Measurements from ENCODE around the gene FHOD3. TPM values are rescaled to one million over a fixed set of nuclear protein-coding genes. Genes with fewer than 3 reads are reported as not detected.

Gene FHOD3
- total and polyA plus RNA-seq, 2 donors (not counting 1 experiment from before 2014, with no cell fraction given), result not detected

GRCh38 chr18:36648803-36649202 lies 351.3 kb downstream of the FHOD3 start:
- 100% methylated on average over 1 of the region's 3 CpGs for WGBS (ENCODE audit: insufficient coverage)
- ChIA-PET POLR2A (no interaction called here), CTCF (no interaction called here)
- no peak overlapping the region for H3K9ac ChIP-seq (ENCODE audit: low read length)
- H3K36me3 ChIP-seq (replicated peaks in 1 of 2; ENCODE audit: control extremely low read depth in 1 of 2, control insufficient read depth in 1 of 2, extremely low read depth in 1 of 2, insufficient read depth in 2 of 2, low read length in 1 of 2), result no peaks in the 10 kb centered on the region
- H2AFZ ChIP-seq (ENCODE audit: insufficient read depth, low read depth, low read length, poor library complexity, severe bottlenecking), result no peak overlapping the region
- H3K79me2 ChIP-seq (ENCODE audit: control insufficient read depth, insufficient read depth, low read length), result no peaks in the 10 kb centered on the region
- H3K27ac ChIP-seq (ENCODE audit: low read length in 2 of 2), result no peak overlapping the region
- H3K27me3 ChIP-seq (replicated peaks in 1 of 4; ENCODE audit: control extremely low read depth in 1 of 4, control insufficient read depth in 3 of 4, insufficient read depth in 4 of 4, low read length in 3 of 4), result peaks cover 0 to 4% (median 1%) of the 10 kb centered on the region in 4 experiments
- ATAC-seq (ENCODE audit: low read depth) (no peak), DNase-seq (no peak)
- H3K4me1 ChIP-seq (ENCODE audit: control insufficient read depth in 2 of 2, insufficient read depth in 2 of 2, low read length in 2 of 2), result no peaks in the 10 kb centered on the region
- no peaks in the 10 kb centered on the region for H3K4me1 Mint-ChIP-seq
- no peak overlapping the region for H3K4me3 ChIP-seq (ENCODE audit: control extremely low read depth in 1 of 5, extremely low read depth in 1 of 5, insufficient read depth in 1 of 5, low read depth in 2 of 5, low read length in 4 of 5)
- H3K9me3 ChIP-seq (ENCODE audit: control extremely low read depth in 1 of 3, control insufficient read depth in 2 of 3, insufficient read depth in 1 of 3, low read length in 2 of 3), result no peaks in the 10 kb centered on the region
- no peak overlapping the region for H3K27ac Mint-ChIP-seq
- H3K27me3 Mint-ChIP-seq, result peaks cover 18% of the 10 kb centered on the region
- intact Hi-C loops (cut with micrococcal nuclease), result no loop called here
- H3K4me3 Mint-ChIP-seq, result no peak overlapping the region
- no peaks in the 10 kb centered on the region for H4K20me1 ChIP-seq (ENCODE audit: control insufficient read depth, insufficient read depth, low read length, poor library complexity, severe bottlenecking)
- TF ChIP-seq EZH2 (IDR thresholded peaks at IDR 0.05; ENCODE audit: borderline replicate concordance, insufficient read depth, low read depth, low read length, poor library complexity, severe bottlenecking) (no peak), CTCF (IDR thresholded peaks at IDR 0.05) (no peak)
- no peaks in the 10 kb centered on the region for H3K9me3 Mint-ChIP-seq (ENCODE audit: insufficient read depth)
- H3K4me2 ChIP-seq (replicated peaks; ENCODE audit: low read depth, low read length, poor library complexity, severe bottlenecking), result no peak overlapping the region

GRCh38 chr18:36649205-36649604 lies 351.7 kb downstream of the FHOD3 start:
- no peak overlapping the region for H3K4me2 ChIP-seq (replicated peaks; ENCODE audit: low read depth, low read length, poor library complexity, severe bottlenecking)
- Mint-ChIP-seq H3K4me1 (no peaks in the 10 kb centered on the region), H3K9me3 (ENCODE audit: insufficient read depth) (no peaks in the 10 kb centered on the region), H3K4me3 (no peak overlapping the region), H3K27me3 (peaks cover 18% of the 10 kb centered on the region), H3K27ac (no peak overlapping the region)
- H3K27ac ChIP-seq (ENCODE audit: low read length in 2 of 2), result no peak overlapping the region
- intact Hi-C loops (cut with micrococcal nuclease), result no loop called here
- ATAC-seq (ENCODE audit: low read depth) (no peak), DNase-seq (no peak)
- H4K20me1 ChIP-seq (ENCODE audit: control insufficient read depth, insufficient read depth, low read length, poor library complexity, severe bottlenecking), result no peaks in the 10 kb centered on the region
- ChIA-PET POLR2A (no interaction called here), CTCF (no interaction called here)
- H3K9me3 ChIP-seq (ENCODE audit: control extremely low read depth in 1 of 3, control insufficient read depth in 2 of 3, insufficient read depth in 1 of 3, low read length in 2 of 3), result no peaks in the 10 kb centered on the region
- no peak overlapping the region for H3K9ac ChIP-seq (ENCODE audit: low read length)
- 82% methylated on average over 2 of the region's 3 CpGs for WGBS (ENCODE audit: insufficient coverage)
- no peak overlapping the region for H2AFZ ChIP-seq (ENCODE audit: insufficient read depth, low read depth, low read length, poor library complexity, severe bottlenecking)
- no peaks in the 10 kb centered on the region for H3K36me3 ChIP-seq (replicated peaks in 1 of 2; ENCODE audit: control extremely low read depth in 1 of 2, control insufficient read depth in 1 of 2, extremely low read depth in 1 of 2, insufficient read depth in 2 of 2, low read length in 1 of 2)
- no peaks in the 10 kb centered on the region for H3K4me1 ChIP-seq (ENCODE audit: control insufficient read depth in 2 of 2, insufficient read depth in 2 of 2, low read length in 2 of 2)
- TF ChIP-seq EZH2 (IDR thresholded peaks at IDR 0.05; ENCODE audit: borderline replicate concordance, insufficient read depth, low read depth, low read length, poor library complexity, severe bottlenecking), result no peak
- no peak for TF ChIP-seq CTCF (IDR thresholded peaks at IDR 0.05)
- H3K27me3 ChIP-seq (replicated peaks in 1 of 4; ENCODE audit: control extremely low read depth in 1 of 4, control insufficient read depth in 3 of 4, insufficient read depth in 4 of 4, low read length in 3 of 4), result peaks cover 0 to 4% (median 1%) of the 10 kb centered on the region in 4 experiments
- H3K4me3 ChIP-seq (ENCODE audit: control extremely low read depth in 1 of 5, extremely low read depth in 1 of 5, insufficient read depth in 1 of 5, low read depth in 2 of 5, low read length in 4 of 5), result no peak overlapping the region
- H3K79me2 ChIP-seq (ENCODE audit: control insufficient read depth, insufficient read depth, low read length), result no peaks in the 10 kb centered on the region

Data from B cell (primary cell).